Jurkat, Clone E6-1 (cell line): ENCODE results near the gene SLC35F4.
A peak's percentile ranks its signal among the peaks of the same experiment; 100 is the strongest.

Source experiments
- DNase-seq: peaks from one replicate; pipeline ENCODE4 v3.0.0-alpha.2; 2011; ENCODE audit warnings: low read depth, low spot score
- H3K4me3 ChIP-seq: 2 replicates; pipeline ENCODE4 v1.5.1; 2011; ENCODE audit warnings: mild to moderate bottlenecking, low read length, control low read depth, moderate library complexity

The SLC35F4 gene

DNA sequence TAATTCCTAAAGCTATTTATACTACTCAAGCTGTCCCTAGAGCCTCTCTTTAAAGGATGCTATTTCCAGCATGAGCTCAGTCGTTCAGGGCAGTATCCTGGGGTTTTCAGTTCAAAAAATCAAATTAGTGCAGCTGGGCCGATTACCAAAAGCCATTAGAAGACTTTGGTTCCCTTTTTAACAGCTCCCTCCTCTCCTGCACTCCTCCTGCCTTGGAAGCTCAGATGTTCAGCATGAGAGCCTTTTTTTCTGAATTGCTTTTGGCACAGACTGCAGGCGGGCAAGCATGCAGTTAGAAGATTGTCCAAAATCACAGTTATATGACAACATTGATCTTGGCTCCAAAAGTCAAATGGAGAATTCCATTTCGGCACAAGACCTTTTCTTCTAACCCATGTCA is 179.6 kb downstream of the SLC35F4 start:
- no peak for DNase-seq
- no peak overlapping the region for H3K4me3 ChIP-seq

DNA sequence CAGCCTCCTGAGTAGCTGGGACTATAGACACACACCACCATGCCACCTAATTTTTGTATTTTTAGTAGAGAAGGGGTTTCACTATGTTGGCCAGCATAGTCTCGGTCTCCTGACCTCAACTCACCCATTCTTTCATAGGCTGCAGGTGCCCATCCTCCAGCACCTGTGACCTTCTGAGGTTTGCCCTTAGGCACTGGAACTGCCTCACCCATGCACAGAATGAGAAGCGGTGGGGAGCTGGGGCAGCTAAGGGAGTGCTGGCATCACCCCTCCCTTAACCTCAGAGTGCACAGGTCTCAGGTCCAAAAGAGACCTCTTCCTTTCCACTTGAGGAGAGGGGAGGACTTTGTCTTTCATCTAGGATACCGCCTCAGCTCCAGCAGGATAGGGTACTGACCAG is 194.9 kb downstream of the SLC35F4 start:
- no peak overlapping the region for H3K4me3 ChIP-seq
- DNase-seq = no peak

- DNase-seq = no peak
- no peak overlapping the region for H3K4me3 ChIP-seq
Observed at GRCh38 chr14:57660208-57660607, 205.7 kb downstream of the SLC35F4 start.

DNA sequence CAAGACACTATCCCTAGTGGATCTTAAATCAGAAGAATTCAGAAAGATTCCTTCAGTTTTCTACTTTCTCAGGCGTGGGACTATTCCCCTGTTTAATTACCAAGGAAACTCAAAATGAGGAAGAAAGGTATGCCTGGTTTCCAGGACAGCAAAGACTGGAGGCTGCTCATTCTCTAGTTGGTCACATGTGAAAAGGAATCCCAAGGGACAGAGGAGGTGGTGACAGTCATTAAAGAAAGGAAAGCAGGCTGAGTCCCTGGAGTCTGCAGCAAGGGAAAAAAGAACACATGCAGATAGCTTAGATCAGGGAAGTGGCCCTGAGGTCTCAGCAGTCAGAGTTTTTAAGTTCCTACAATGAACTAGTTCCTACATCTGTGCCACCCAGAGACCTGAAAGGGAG is 206.8 kb downstream of the SLC35F4 start:
- DNase-seq = no peak
- no peak overlapping the region for H3K4me3 ChIP-seq

- no peak overlapping the region for H3K4me3 ChIP-seq
- no peak for DNase-seq
Observed at GRCh38 chr14:57657487-57657886, 208.4 kb downstream of the SLC35F4 start.

DNA sequence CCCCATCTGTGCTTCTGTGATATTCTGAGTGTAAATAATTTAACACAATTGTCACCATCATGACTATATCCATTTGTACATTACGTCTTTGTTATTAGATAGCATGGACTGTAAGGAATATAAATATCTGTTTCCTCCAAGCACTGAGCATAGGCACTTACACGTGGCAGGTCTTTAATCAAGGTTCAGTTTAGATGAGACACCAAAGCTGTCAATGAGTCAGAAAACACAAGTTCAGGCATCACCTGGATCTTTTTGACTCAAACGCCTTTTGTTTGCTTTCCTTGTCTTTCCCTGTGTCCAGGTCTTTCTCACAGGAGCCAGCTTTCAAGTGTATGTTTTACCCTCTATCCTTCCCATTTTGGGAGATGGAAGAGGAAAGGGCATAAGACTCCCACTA is 209.0 kb downstream of the SLC35F4 start:
- DNase-seq = no peak

GRCh38 chr14:57652769-57653168 is 213.1 kb downstream of the SLC35F4 start:
- no peak overlapping the region for H3K4me3 ChIP-seq
- DNase-seq = no peak

More for the DNA sequence above, 209.0 kb downstream of the SLC35F4 start:
- no peak overlapping the region for H3K4me3 ChIP-seq

DNA sequence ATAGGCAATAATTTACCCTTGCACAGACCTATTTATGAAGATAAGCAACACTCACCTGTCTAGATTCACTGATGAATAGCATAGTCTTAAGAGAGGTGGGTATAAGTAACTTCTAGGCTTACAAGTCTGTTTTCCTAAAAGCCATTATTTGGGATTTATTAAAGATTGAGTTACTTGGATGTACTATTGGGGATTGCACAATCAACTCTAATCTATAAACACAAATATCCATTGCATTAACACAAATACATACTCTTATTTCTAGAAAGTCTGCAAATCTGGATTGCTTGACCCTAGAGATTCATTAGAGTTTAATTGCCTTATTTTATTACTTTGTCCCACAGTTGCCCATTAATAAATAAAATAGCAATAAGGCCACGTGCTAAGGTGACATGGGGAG is 224.1 kb downstream of the SLC35F4 start:
- H3K4me3 ChIP-seq = no peak overlapping the region
- no peak for DNase-seq

GRCh38 chr14:57640036-57640435 is 225.9 kb downstream of the SLC35F4 start:
- no peak overlapping the region for H3K4me3 ChIP-seq
- no peak for DNase-seq

DNA sequence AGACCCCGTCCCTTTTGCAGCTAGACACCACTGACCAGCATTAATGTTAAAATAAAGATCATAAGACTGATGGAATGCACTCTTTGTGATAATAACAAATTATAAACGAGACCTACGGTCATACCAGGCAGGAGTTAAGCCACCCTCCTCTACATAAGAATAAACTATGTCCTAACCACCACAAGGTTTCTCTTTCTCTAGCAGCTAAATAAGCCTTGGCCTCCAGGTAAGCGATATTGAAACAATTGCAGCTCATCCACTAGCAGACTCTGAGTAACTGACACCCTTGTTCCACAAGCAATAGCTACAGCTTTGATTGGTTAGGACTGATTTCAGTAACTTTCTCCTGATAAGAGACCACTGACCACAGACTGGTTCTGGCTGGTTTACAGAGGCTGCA is 228.0 kb downstream of the SLC35F4 start:
- DNase-seq = no peak
- H3K4me3 ChIP-seq = no peak overlapping the region

DNA sequence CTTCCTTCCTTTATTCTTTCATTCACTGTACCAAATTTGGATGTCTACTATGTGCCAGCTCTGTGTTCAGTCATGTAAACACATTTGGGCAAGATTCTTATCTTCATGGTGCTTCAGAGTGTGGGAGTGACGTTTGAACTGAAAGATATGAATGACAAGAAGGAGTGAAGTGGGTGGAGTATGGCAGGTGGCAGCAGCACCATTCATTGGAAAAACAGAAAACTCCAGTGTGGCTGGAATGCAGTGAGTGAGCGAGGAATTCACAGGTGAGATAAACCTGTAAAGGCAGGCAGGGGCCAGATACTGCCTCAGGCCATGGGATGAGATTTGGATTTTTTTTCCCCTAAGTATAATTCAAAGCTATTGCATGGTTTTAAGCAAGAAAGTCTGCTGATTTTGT is 231.6 kb downstream of the SLC35F4 start:
- peak; percentile 29 for DNase-seq
- H3K4me3 ChIP-seq = no peak overlapping the region

GRCh38 chr14:57632649-57633048 is 233.2 kb downstream of the SLC35F4 start:
- no peak overlapping the region for H3K4me3 ChIP-seq
- no peak for DNase-seq

DNA sequence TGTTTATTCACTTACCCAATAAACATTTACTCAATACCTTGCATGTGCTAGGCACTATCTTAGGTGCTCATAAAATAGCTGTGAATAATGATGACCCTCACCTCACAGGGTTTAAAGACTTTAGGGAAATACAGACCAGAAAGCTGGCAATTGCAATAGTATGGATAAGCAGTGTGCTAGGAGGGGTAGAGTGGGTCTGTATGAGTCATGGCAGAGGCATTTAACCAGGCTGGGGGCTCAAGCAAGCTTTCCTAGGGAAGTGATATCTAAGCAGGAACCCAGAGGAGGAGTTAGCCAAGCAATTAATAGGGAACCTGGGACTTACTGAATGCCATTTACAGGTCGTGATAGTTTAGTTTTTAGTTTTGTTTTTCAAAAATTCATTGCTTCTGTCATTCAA is 248.4 kb downstream of the SLC35F4 start:
- DNase-seq = no peak
- H3K4me3 ChIP-seq = no peak overlapping the region

DNA sequence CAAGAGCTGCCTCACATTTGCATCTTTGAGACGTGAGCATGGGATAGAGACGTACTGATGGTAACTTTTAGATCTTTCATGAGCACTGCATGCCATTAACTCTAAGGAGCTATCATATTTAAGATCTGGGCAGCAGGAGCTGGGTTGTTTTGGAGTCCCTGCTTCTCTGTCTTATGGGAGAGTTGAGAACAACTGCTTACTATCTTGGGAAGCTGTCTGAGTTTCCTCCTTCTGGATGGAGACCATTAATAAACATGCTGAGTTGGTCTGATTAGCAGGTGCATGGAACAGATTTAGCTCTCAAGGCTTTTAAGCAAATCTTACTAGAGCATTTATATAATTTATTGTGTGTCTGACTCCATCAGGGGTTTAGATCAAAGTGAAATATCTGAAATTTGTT is 252.9 kb downstream of the SLC35F4 start:
- no peak for DNase-seq
- no peak overlapping the region for H3K4me3 ChIP-seq

- DNase-seq = no peak
Observed at GRCh38 chr14:57611555-57612075, 254.3 kb downstream of the SLC35F4 start.

DNA sequence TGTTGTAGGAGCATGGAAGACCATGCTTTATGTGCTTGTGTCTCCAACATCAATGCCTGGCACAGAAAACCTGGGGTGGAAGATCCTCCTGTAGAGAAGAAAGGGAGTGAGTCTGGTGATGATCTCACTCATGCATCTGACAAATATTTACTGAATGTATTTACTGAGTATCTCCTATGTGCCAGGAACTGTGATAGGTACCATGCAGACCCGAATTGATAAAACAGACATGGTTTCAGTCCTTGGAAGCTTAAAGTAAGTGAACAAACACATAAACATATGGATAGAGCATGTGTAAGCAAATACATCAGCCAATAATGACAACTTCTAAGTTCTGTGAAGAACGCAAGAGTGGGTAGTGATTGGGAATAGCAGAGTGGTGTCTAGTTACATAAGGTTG is 255.3 kb downstream of the SLC35F4 start:
- no peak overlapping the region for H3K4me3 ChIP-seq
- DNase-seq = no peak

More at GRCh38 chr14:57611555-57612075, 254.3 kb downstream of the SLC35F4 start:
- H3K4me3 ChIP-seq = no peak overlapping the region

GRCh38 chr14:57609192-57610075 is 256.5 kb downstream of the SLC35F4 start:
- no peak overlapping the region for H3K4me3 ChIP-seq
- DNase-seq = no peak

DNA sequence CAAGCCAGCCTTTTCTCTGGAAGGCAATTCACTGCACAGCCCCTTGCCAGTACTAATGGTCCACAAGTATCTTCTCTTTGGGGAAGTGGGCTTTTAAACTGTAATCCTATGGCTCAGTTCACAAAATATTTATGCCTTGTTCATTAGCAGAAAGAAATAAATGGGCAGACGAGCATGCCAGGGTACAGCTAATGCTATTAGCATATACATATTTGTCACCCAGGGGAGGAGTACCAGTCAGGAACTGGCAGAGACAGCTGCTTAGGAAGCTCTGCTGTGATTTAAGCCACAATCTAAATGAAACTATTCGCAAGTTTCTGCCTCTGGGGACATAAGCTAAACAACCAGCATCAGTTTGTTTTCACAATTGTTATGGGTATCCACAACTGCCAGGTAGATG is 258.8 kb downstream of the SLC35F4 start:
- no peak overlapping the region for H3K4me3 ChIP-seq
- no peak for DNase-seq

DNA sequence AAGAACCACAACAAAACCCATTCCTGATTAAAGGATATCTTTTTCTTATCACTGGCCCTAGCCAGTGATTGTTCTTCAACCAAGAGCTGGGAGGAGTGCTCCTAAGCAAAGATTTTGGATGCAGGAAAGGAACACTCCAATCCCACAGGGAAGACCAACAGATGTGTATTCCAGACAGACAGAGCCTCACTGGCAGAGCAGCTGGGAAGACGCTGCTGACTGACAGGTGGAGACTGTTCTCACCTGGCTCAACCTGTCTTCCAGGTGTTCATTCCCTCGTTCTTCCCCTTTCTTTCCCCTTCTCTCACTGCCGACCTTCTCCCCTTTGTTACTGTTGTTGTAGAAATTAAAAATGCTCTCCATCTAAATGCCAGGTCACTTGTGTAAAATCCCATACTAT is 282.5 kb downstream of the SLC35F4 start:
- no peak for DNase-seq
- H3K4me3 ChIP-seq = no peak overlapping the region

- no peak overlapping the region for H3K4me3 ChIP-seq
- DNase-seq = no peak
Observed at GRCh38 chr14:57582746-57583145, 283.1 kb downstream of the SLC35F4 start.

DNA sequence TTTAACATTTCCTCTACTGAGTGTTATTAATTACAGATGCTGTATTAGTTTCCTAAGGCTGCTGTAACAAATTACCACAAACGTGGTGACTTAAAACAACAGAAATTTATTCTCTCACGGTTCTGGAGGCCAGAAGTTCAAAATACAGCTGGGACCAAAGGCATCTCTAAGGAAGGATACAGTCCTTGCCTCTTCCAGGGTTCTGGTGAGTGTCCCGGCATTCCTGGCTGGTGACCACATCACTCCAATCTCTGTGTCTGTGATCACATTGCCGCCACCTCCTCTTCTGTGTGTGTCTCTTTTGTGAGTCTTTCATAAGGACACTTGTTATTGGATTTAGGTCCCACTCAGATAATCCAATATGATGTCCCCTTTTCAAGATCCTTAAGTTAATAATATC is 287.1 kb downstream of the SLC35F4 start:
- no peak for DNase-seq
- no peak overlapping the region for H3K4me3 ChIP-seq
